GM12878 (cell line): ENCODE data around the gene DESI2. TPM values are rescaled to one million over a fixed set of nuclear protein-coding genes. Genes with fewer than 3 reads are reported as not detected.

Source experiments
- ATAC-seq: fragments of 200-7000 bp; cut with Tn5 transposase; 3 replicates; pipeline ENCODE4 v1.9.1; 2020; ENCODE audit warnings: mild to moderate bottlenecking, moderate library complexity
- BruUV-seq: library from RNA; stranded (reverse); fragments of 400-500 nt; replicated peaks from 2 replicates; lab custom pipeline; 2021; lab: Mats Ljungman, UMichigan
- CTCF ChIA-PET: fragments of 300-600 bp; sonication (Branson Sonifier 250); formaldehyde crosslinking; extraction: SDS; loops from one replicate; lab custom pipeline; 2021; ENCODE audit warnings: inconsistent platforms; lab: Yijun Ruan, JAX
- POLR2A ChIA-PET: fragments of 350-600 bp; formaldehyde crosslinking; extraction: SDS; loops from one replicate; lab custom pipeline; 2021; ENCODE audit warnings: inconsistent platforms; lab: Charles Lee
- RAD21 ChIA-PET: fragments of 300-600 bp; sonication (Branson Sonifier 250); formaldehyde crosslinking; loops from one replicate; lab custom pipeline; 2023; ENCODE audit warnings: antibody characterized with exemption; ENCODE audit not compliant: unreplicated experiment; lab: Charles Lee
- SMC1A ChIA-PET: fragments of 300-600 bp; sonication (Branson Sonifier 250); formaldehyde crosslinking; loops from one replicate; lab custom pipeline; 2023; ENCODE audit not compliant: unreplicated experiment, uncharacterized antibody; lab: Charles Lee
- DNase-seq: peaks from one replicate; pipeline ENCODE4 v3.0.0-alpha.2; 2011; ENCODE audit warnings: low read depth, low spot score
- FAIRE-seq: peaks from 3 replicates; lab custom pipeline; 2011; peaks lifted over from hg19 to GRCh38; lab: Jason Lieb, UNC
- H2AFZ ChIP-seq: 2 replicates; pipeline ENCODE4 v1.6.0; 2011; ENCODE audit warnings: low read depth, low read length, control low read depth; ENCODE audit not compliant: control insufficient read depth
- H3K27ac ChIP-seq: 2 replicates; pipeline ENCODE4 v1.5.1; 2011; ENCODE audit warnings: control low read depth; ENCODE audit not compliant: control insufficient read depth, insufficient read depth
- H3K27me3 ChIP-seq, 2 experiments: replicated peaks in 1 of 2; 2 replicates each; pipeline versions ENCODE4 v1.6.0 to v1.6.1; 2011; ENCODE audit warnings: low read length in 1 of 2; ENCODE audit not compliant: control insufficient read depth in 2 of 2, insufficient read depth in 2 of 2
- H3K36me3 ChIP-seq, 2 experiments: 2 replicates each; pipeline ENCODE4 v1.5.1; 2011; ENCODE audit warnings: low read length in 1 of 2; ENCODE audit not compliant: control insufficient read depth in 2 of 2, insufficient read depth in 2 of 2
- H3K4me1 ChIP-seq: 2 replicates; pipeline ENCODE4 v1.6.1; 2011; ENCODE audit warnings: mild to moderate bottlenecking, low read length, moderate library complexity, mixed read lengths; ENCODE audit not compliant: control insufficient read depth, insufficient read depth
- H3K4me2 ChIP-seq: 2 replicates; pipeline ENCODE4 v1.6.0; 2011; ENCODE audit warnings: control low read depth; ENCODE audit not compliant: control insufficient read depth, insufficient read depth
- H3K4me3 ChIP-seq: fragments of 200-600 bp; sonication (generic); 2 replicates; pipeline ENCODE4 v1.5.1; 2016
- H3K79me2 ChIP-seq: 2 replicates; pipeline ENCODE4 v1.6.0; 2011; ENCODE audit warnings: low read length; ENCODE audit not compliant: control insufficient read depth, insufficient read depth
- H3K9ac ChIP-seq: 2 replicates; pipeline ENCODE4 v1.8.0; 2011; ENCODE audit warnings: low read length, control low read depth, mixed read lengths; ENCODE audit not compliant: control insufficient read depth, insufficient read depth
- H3K9me3 ChIP-seq: replicated peaks from 3 replicates; pipeline ENCODE4 v1.5.1; 2011; ENCODE audit warnings: mild to moderate bottlenecking, low read length; ENCODE audit not compliant: control insufficient read depth, insufficient read depth
- H4K20me1 ChIP-seq: 2 replicates; pipeline ENCODE4 v1.6.0; 2011; ENCODE audit not compliant: control insufficient read depth, insufficient read depth
- CBFB ChIP-seq: IDR thresholded peaks from 2 replicates; pipeline ENCODE4 v1.6.1; 2016; ENCODE audit warnings: antibody characterized with exemption, low read depth
- CREB1 ChIP-seq: IDR thresholded peaks from 2 replicates; pipeline ENCODE4 v1.6.1; 2012; ENCODE audit warnings: low read depth, mild to moderate bottlenecking, inconsistent platforms
- RAD21 ChIP-seq: IDR thresholded peaks from 2 replicates; pipeline ENCODE4 v1.6.1; 2011; ENCODE audit warnings: mild to moderate bottlenecking, low read depth, low read length, moderate library complexity; ENCODE audit not compliant: insufficient read depth
- RUNX3 ChIP-seq: IDR thresholded peaks from 2 replicates; pipeline ENCODE4 v1.6.1; 2012; ENCODE audit warnings: low read length, inconsistent platforms
- SUPT20H ChIP-seq: IDR thresholded peaks from 2 replicates; pipeline ENCODE4 v1.6.1; 2011; ENCODE audit warnings: low read depth, mild to moderate bottlenecking, low read length, moderate library complexity, borderline replicate concordance; ENCODE audit not compliant: control insufficient read depth
- TCF12 ChIP-seq: IDR thresholded peaks from 2 replicates; pipeline ENCODE4 v1.6.1; 2011; ENCODE audit warnings: low read depth, mild to moderate bottlenecking, low read length
- ZNF217 ChIP-seq: fragments of 450-650 bp; IDR thresholded peaks from 2 replicates; pipeline ENCODE4 v1.6.1; 2017; ENCODE audit warnings: antibody characterized with exemption, mild to moderate bottlenecking
- ZNF274 ChIP-seq: IDR thresholded peaks from one replicate; pipeline ENCODE4 v1.8.0; 2011; ENCODE audit not compliant: insufficient read length, insufficient read depth
- WGBS: methylation state at CpG from one replicate; pipeline ENCODE4 v1.1.6; 2016; ENCODE audit warnings: low lambda C conversion rate; ENCODE audit not compliant: insufficient replicate concordance, insufficient coverage; ENCODE audit errors: missing lambda C conversion rate; 5-methylcytosine and 5-hydroxymethylcytosine counted together
- in situ Hi-C: fragments of 300-500 bp; cut with MboI; formaldehyde crosslinking; loops from 9 replicates; pipeline ENCODE4 v1.14.3; 2018; ENCODE audit warnings: mixed read lengths
- intact Hi-C: fragments of 100-400 bp; cut with micrococcal nuclease; formaldehyde crosslinking; loops from one replicate; pipeline ENCODE4 v1.14.2; 2022; ENCODE audit not compliant: unreplicated experiment
- polyA plus RNA-seq, 11 experiments: library from polyadenylated mRNA; depleted of rRNA in 4 of 11; unstranded in 6 of 11; stranded (reverse) in 5 of 11; fragments of >200 nt; fragmentation: Nextera tagmentation in 4 of 11; fragmentation: Illumina TruSeq in 1 of 11; extraction: Ambion mirVana in 4 of 11; extraction: Trizol in 1 of 11; gene quantifications; 1 replicate in 1 of 11; 2 replicates in 10 of 11; pipeline versions ENCODE4 v1.2.1 to v1.2.3, GENCODE V29; 2011 to 2016; ENCODE audit warnings: inconsistent platforms in 2 of 11, missing spikeins in 2 of 11, low read depth in 1 of 11
- total RNA-seq, 4 experiments: library from RNA; depleted of rRNA in 3 of 4; stranded (reverse); fragments of >200 nt in 3 of 4; fragmentation: Illumina TruSeq in 1 of 4; extraction: Trizol in 1 of 4; gene quantifications; 2 replicates each; pipeline versions ENCODE4 v1.2.1 to v1.2.3, GENCODE V29; 2013 to 2021
- TF ChIP-seq, protein P1 (sequence below): fragments of 450-650 bp; formaldehyde crosslinking; IDR thresholded peaks from 2 replicates; pipeline ENCODE4 v1.4.0; 2022; ENCODE audit warnings: mild to moderate bottlenecking, moderate library complexity
- TF ChIP-seq, protein P2 (sequence below): IDR thresholded peaks from 2 replicates; pipeline ENCODE4 v1.6.1; 2011; ENCODE audit warnings: borderline replicate concordance, low read depth, mild to moderate bottlenecking, moderate library complexity, mixed read lengths, low read length; ENCODE audit not compliant: insufficient read depth; ENCODE audit errors: extremely low read length
- TF ChIP-seq, protein P3 (sequence below): fragments of 450-650 bp; IDR thresholded peaks from 2 replicates; pipeline ENCODE4 v1.6.1; 2016; ENCODE audit warnings: mild to moderate bottlenecking
- TF ChIP-seq, protein P4 (sequence below): fragments of 150-350 bp; IDR thresholded peaks from 2 replicates; pipeline ENCODE4 v1.6.1; 2016; ENCODE audit warnings: low read depth, low read length
- TF ChIP-seq, protein P5 (sequence below): fragments of 450-650 bp; IDR thresholded peaks from 2 replicates; pipeline ENCODE4 v1.6.1; 2018; ENCODE audit warnings: borderline replicate concordance, mild to moderate bottlenecking; ENCODE audit not compliant: partially characterized antibody

The DESI2 gene
- total and polyA plus RNA-seq, 10 of the 15 experiments (the other 5 are each of a cell fraction or from before 2014, with no cell fraction given), result 6.2 to 21.5 (median 17.3) TPM

DNA sequence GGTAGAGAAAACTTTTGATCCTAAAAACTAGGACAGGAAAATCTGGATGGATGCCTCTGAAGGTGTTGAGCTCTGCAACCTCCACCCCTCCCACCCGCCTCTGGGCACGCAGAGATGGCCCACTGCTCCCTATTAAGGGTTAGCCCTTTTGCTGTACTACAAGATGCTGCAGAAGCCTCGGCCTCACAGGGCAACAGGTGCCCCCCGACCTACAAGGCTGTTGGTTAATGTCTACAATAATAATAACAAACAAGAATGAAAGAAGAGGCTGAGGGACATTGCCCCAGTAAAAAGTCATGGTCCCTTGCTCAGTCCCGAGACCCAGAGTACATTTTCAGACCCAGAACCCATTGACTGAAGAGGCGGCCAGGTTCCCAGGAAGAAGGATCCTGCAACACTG is 7.5 kb upstream of the DESI2 start:
- intact Hi-C loops, result no loop called here
- Histone ChIP-seq H3K4me3 (no peak overlapping the region), H2AFZ (no peak overlapping the region), H3K27me3 (no peaks in the 10 kb centered on the region; a peak in 1 of 4 replicates), H3K79me2 (no peaks in the 10 kb centered on the region), H4K20me1 (no peaks in the 10 kb centered on the region), H3K9ac (no peak overlapping the region), H3K36me3 (no peaks in the 10 kb centered on the region), H3K4me2 (no peak overlapping the region), H3K27ac (no peak overlapping the region), H3K9me3 (no peaks in the 10 kb centered on the region; the same call in 2 of the 3 replicates), H3K4me1 (no peaks in the 10 kb centered on the region)
- in situ Hi-C loops, result no loop called here
- CTCF ChIA-PET, result no interaction called here
- no TSS peak for BruUV-seq
- 26% methylated on average over 6 of the region's 6 CpGs for WGBS
- FAIRE-seq, result no peak
- ATAC-seq, result no peak
- no peak for DNase-seq
- POLR2A ChIA-PET, result no interaction called here
- RAD21 ChIA-PET, result no interaction called here
- SMC1A ChIA-PET, result no interaction called here
- TF ChIP-seq ZNF217 (no peak), TCF12 (no peak), SUPT20H (no peak), CREB1 (no peak), RAD21 (no peak), ZNF274 (no peak), RUNX3 (no peak), CBFB (no peak)
- TF ChIP-seq, protein P1, sequence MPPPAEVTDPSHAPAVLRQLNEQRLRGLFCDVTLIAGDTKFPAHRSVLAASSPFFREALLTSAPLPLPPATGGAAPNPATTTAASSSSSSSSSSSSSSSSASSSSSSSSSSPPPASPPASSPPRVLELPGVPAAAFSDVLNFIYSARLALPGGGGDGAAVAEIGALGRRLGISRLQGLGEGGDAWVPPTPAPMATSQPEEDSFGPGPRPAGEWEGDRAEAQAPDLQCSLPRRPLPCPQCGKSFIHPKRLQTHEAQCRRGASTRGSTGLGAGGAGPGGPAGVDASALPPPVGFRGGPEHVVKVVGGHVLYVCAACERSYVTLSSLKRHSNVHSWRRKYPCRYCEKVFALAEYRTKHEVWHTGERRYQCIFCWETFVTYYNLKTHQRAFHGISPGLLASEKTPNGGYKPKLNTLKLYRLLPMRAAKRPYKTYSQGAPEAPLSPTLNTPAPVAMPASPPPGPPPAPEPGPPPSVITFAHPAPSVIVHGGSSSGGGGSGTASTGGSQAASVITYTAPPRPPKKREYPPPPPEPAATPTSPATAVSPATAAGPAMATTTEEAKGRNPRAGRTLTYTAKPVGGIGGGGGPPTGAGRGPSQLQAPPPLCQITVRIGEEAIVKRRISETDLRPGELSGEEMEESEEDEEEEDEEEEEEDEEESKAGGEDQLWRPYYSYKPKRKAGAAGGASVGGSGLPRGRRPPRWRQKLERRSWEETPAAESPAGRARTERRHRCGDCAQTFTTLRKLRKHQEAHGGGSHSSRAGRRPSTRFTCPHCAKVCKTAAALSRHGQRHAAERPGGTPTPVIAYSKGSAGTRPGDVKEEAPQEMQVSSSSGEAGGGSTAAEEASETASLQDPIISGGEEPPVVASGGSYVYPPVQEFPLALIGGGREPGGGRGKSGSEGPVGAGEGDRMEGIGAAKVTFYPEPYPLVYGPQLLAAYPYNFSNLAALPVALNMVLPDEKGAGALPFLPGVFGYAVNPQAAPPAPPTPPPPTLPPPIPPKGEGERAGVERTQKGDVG (CRISPR knock-in tag), result no peak
- TF ChIP-seq, protein P2, sequence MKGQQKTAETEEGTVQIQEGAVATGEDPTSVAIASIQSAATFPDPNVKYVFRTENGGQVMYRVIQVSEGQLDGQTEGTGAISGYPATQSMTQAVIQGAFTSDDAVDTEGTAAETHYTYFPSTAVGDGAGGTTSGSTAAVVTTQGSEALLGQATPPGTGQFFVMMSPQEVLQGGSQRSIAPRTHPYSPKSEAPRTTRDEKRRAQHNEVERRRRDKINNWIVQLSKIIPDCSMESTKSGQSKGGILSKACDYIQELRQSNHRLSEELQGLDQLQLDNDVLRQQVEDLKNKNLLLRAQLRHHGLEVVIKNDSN, result no peak
- TF ChIP-seq, protein P3, sequence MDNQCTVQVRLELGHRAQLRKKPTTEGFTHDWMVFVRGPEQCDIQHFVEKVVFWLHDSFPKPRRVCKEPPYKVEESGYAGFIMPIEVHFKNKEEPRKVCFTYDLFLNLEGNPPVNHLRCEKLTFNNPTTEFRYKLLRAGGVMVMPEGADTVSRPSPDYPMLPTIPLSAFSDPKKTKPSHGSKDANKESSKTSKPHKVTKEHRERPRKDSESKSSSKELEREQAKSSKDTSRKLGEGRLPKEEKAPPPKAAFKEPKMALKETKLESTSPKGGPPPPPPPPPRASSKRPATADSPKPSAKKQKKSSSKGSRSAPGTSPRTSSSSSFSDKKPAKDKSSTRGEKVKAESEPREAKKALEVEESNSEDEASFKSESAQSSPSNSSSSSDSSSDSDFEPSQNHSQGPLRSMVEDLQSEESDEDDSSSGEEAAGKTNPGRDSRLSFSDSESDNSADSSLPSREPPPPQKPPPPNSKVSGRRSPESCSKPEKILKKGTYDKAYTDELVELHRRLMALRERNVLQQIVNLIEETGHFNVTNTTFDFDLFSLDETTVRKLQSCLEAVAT, result no peak
- TF ChIP-seq, protein P4, sequence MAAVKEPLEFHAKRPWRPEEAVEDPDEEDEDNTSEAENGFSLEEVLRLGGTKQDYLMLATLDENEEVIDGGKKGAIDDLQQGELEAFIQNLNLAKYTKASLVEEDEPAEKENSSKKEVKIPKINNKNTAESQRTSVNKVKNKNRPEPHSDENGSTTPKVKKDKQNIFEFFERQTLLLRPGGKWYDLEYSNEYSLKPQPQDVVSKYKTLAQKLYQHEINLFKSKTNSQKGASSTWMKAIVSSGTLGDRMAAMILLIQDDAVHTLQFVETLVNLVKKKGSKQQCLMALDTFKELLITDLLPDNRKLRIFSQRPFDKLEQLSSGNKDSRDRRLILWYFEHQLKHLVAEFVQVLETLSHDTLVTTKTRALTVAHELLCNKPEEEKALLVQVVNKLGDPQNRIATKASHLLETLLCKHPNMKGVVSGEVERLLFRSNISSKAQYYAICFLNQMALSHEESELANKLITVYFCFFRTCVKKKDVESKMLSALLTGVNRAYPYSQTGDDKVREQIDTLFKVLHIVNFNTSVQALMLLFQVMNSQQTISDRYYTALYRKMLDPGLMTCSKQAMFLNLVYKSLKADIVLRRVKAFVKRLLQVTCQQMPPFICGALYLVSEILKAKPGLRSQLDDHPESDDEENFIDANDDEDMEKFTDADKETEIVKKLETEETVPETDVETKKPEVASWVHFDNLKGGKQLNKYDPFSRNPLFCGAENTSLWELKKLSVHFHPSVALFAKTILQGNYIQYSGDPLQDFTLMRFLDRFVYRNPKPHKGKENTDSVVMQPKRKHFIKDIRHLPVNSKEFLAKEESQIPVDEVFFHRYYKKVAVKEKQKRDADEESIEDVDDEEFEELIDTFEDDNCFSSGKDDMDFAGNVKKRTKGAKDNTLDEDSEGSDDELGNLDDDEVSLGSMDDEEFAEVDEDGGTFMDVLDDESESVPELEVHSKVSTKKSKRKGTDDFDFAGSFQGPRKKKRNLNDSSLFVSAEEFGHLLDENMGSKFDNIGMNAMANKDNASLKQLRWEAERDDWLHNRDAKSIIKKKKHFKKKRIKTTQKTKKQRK, result no peak
- TF ChIP-seq, protein P5, sequence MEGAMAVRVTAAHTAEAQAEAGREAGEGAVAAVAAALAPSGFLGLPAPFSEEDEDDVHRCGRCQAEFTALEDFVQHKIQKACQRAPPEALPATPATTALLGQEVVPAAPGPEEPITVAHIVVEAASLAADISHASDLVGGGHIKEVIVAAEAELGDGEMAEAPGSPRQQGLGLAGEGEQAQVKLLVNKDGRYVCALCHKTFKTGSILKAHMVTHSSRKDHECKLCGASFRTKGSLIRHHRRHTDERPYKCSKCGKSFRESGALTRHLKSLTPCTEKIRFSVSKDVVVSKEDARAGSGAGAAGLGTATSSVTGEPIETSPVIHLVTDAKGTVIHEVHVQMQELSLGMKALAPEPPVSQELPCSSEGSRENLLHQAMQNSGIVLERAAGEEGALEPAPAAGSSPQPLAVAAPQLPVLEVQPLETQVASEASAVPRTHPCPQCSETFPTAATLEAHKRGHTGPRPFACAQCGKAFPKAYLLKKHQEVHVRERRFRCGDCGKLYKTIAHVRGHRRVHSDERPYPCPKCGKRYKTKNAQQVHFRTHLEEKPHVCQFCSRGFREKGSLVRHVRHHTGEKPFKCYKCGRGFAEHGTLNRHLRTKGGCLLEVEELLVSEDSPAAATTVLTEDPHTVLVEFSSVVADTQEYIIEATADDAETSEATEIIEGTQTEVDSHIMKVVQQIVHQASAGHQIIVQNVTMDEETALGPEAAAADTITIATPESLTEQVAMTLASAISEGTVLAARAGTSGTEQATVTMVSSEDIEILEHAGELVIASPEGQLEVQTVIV, result no peak
